PC-3 (cell line): ENCODE measurements around the gene TPST2. TPM values are rescaled to one million over a fixed set of nuclear protein-coding genes. Genes with fewer than 3 reads are reported as not detected.

Experiments used
- ATAC-seq: fragments of 200-7000 bp; cut with Tn5 transposase; 2 replicates; pipeline ENCODE4 v1.9.1; 2020; ENCODE audit warnings: mild to moderate bottlenecking, moderate library complexity
- BruUV-seq: library from RNA; stranded (reverse); fragments of 400-500 nt; replicated peaks from 2 replicates; lab custom pipeline; 2021; lab: Mats Ljungman, UMichigan
- CTCF ChIA-PET: fragments of 300-600 bp; sonication (Branson Sonifier 250); formaldehyde crosslinking; loops from one replicate; lab custom pipeline; 2022; ENCODE audit warnings: antibody characterized with exemption; lab: Charles Lee
- POLR2A ChIA-PET: fragments of 300-600 bp; sonication (Branson Sonifier 250); formaldehyde crosslinking; loops from one replicate; lab custom pipeline; 2022; ENCODE audit warnings: antibody characterized with exemption; ENCODE audit not compliant: unreplicated experiment; lab: Charles Lee
- DNase-seq: peaks from one replicate; pipeline ENCODE4 v3.0.0-alpha.2; 2015
- H2AFZ ChIP-seq: fragments of 300-600 bp; sonication (generic); 2 replicates; pipeline ENCODE4 v1.6.0; 2016; ENCODE audit warnings: antibody characterized with exemption, low read length
- H3F3A ChIP-seq: fragments of 300-600 bp; sonication (generic); one replicate; pipeline ENCODE4 v1.6.0; 2017; ENCODE audit warnings: antibody characterized with exemption, low read length, control low read depth, mild to moderate bottlenecking; ENCODE audit not compliant: unreplicated experiment
- H3K27ac ChIP-seq: fragments of 300-600 bp; sonication (generic); 2 replicates; pipeline ENCODE4 v1.5.1; 2016; ENCODE audit warnings: mild to moderate bottlenecking, low read length
- H3K27me3 ChIP-seq: fragments of 300-600 bp; sonication (generic); 2 replicates; pipeline ENCODE4 v1.6.1; 2016; ENCODE audit warnings: low read length, mixed read lengths
- H3K36me3 ChIP-seq: fragments of 300-600 bp; sonication (generic); 2 replicates; pipeline ENCODE4 v1.6.1; 2016; ENCODE audit warnings: low read depth, mixed run types, low read length, mixed read lengths
- H3K4me1 ChIP-seq: fragments of 300-600 bp; sonication (generic); 2 replicates; pipeline ENCODE4 v1.5.1; 2016; ENCODE audit warnings: low read length; ENCODE audit not compliant: insufficient read depth
- H3K4me2 ChIP-seq: fragments of 300-600 bp; sonication (generic); 2 replicates; pipeline ENCODE4 v1.6.0; 2016; ENCODE audit warnings: low read length
- H3K4me3 ChIP-seq: fragments of 300-600 bp; sonication (generic); 2 replicates; pipeline ENCODE4 v1.5.1; 2016; ENCODE audit warnings: mild to moderate bottlenecking, low read length, mixed read lengths
- H3K79me2 ChIP-seq: fragments of 300-600 bp; sonication (generic); 2 replicates; pipeline ENCODE4 v1.6.1; 2017; ENCODE audit warnings: low read length, mixed read lengths
- H3K9ac ChIP-seq: fragments of 300-600 bp; sonication (generic); 2 replicates; pipeline ENCODE4 v1.6.0; 2016; ENCODE audit warnings: mild to moderate bottlenecking, low read length
- H3K9me2 ChIP-seq: fragments of 300-600 bp; sonication (generic); replicated peaks from 2 replicates; pipeline ENCODE4 v1.6.1; 2016; ENCODE audit warnings: mixed run types, low read length, mixed read lengths
- H3K9me3 ChIP-seq: fragments of 300-600 bp; sonication (generic); 2 replicates; pipeline ENCODE4 v1.6.1; 2016; ENCODE audit warnings: low read length, mixed read lengths
- H4K20me1 ChIP-seq: fragments of 300-600 bp; sonication (generic); 2 replicates; pipeline ENCODE4 v1.6.1; 2016; ENCODE audit warnings: low read length, mixed read lengths
- EZH2 ChIP-seq: fragments of 300-600 bp; sonication (generic); IDR thresholded peaks from one replicate; pipeline ENCODE4 v1.6.1; 2017; ENCODE audit warnings: antibody characterized with exemption, mild to moderate bottlenecking, low read length; ENCODE audit not compliant: unreplicated experiment
- EZH2phosphoT487 ChIP-seq: fragments of 300-600 bp; sonication (generic); IDR thresholded peaks from 2 replicates; pipeline ENCODE4 v1.6.1; 2018; ENCODE audit warnings: mild to moderate bottlenecking, antibody characterized with exemption, low read length, borderline replicate concordance
- intact Hi-C: fragments of 100-400 bp; cut with micrococcal nuclease; formaldehyde crosslinking; loops from 2 replicates; pipeline ENCODE4 v1.9.0; 2023
- total RNA-seq: library from RNA; depleted of rRNA; stranded (reverse); fragments of >200 nt; gene quantifications from 2 replicates; pipeline ENCODE4 v1.2.3, GENCODE V29; 2014
- TF ChIP-seq, protein P1 (sequence below): fragments of 300-600 bp; sonication (generic); conservative IDR thresholded peaks from 2 replicates; pipeline ENCODE4 v1.5.1; 2017; ENCODE audit warnings: antibody characterized with exemption, low read depth, mild to moderate bottlenecking, low read length

Gene TPST2
- total RNA-seq, 1 experiment from 2014 or later: 8.1 TPM

- no peaks in the 10 kb centered on the region for H3K4me1 ChIP-seq
- no peak for DNase-seq
- no peak overlapping the region for H3K27ac ChIP-seq
- BruUV-seq: no TSS peak
- no peaks in the 10 kb centered on the region for H3K9me3 ChIP-seq
- POLR2A ChIA-PET: no interaction called here
- no peak overlapping the region for H3K4me3 ChIP-seq
- no peak overlapping the region for H2AFZ ChIP-seq
- H3F3A ChIP-seq: no peaks in the 10 kb centered on the region
- CTCF ChIA-PET: no interaction called here
- no peak for ATAC-seq
- no peak for TF ChIP-seq EZH2phosphoT487
- TF ChIP-seq, protein P1, sequence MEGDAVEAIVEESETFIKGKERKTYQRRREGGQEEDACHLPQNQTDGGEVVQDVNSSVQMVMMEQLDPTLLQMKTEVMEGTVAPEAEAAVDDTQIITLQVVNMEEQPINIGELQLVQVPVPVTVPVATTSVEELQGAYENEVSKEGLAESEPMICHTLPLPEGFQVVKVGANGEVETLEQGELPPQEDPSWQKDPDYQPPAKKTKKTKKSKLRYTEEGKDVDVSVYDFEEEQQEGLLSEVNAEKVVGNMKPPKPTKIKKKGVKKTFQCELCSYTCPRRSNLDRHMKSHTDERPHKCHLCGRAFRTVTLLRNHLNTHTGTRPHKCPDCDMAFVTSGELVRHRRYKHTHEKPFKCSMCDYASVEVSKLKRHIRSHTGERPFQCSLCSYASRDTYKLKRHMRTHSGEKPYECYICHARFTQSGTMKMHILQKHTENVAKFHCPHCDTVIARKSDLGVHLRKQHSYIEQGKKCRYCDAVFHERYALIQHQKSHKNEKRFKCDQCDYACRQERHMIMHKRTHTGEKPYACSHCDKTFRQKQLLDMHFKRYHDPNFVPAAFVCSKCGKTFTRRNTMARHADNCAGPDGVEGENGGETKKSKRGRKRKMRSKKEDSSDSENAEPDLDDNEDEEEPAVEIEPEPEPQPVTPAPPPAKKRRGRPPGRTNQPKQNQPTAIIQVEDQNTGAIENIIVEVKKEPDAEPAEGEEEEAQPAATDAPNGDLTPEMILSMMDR: no peak
- TF ChIP-seq EZH2: no peak
- intact Hi-C loops: no loop called here
- H3K4me2 ChIP-seq: no peak overlapping the region
- no peak overlapping the region for H3K9ac ChIP-seq
- H3K36me3 ChIP-seq: no peaks in the 10 kb centered on the region
- no peaks in the 10 kb centered on the region for H3K9me2 ChIP-seq
- no peaks in the 10 kb centered on the region for H4K20me1 ChIP-seq
- no peaks in the 10 kb centered on the region for H3K79me2 ChIP-seq
- H3K27me3 ChIP-seq: no peaks in the 10 kb centered on the region
Observed at GRCh38 chr22:26561756-26562417, 28.0 kb downstream of the TPST2 start.

DNA sequence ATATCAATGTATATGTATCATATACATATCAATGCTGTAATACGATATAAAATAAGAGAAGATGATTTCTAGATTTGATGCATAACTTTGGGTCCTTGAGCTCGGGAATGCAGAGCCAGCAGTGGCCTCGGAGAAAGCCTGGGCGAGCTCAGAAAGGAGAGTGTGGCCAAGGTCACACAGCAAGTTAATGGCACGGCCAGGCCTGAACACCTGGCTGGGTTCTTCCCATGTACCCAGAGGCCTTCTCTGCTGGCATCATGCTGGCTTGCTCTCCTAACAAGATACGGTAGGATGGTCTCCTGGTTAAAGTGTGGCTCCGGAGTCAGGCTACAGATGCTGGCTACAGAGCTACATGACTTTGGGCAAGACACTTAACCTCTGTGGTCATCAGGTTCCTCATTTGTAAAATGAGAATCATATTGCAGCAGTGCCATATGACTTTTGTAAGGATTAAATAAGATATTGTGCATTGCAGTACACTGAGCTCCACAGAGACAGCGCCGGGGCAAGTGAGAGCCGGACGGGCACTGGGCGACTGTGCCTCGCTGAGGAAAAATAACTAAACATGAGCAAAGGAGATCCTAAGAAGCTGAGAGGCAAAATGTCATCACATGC lies 29.9 kb downstream of the TPST2 start:
- intact Hi-C loops: no loop called here
- ChIA-PET CTCF (no interaction called here), POLR2A (no interaction called here)
- BruUV-seq: no TSS peak
- Histone ChIP-seq H3K4me3 (no peak overlapping the region), H2AFZ (no peak overlapping the region), H3K27ac (no peak overlapping the region), H3F3A (no peaks in the 10 kb centered on the region), H4K20me1 (no peaks in the 10 kb centered on the region), H3K4me2 (no peak overlapping the region), H3K4me1 (no peaks in the 10 kb centered on the region), H3K79me2 (no peaks in the 10 kb centered on the region), H3K9me3 (no peaks in the 10 kb centered on the region), H3K27me3 (no peaks in the 10 kb centered on the region), H3K9me2 (no peaks in the 10 kb centered on the region), H3K36me3 (no peaks in the 10 kb centered on the region), H3K9ac (no peak overlapping the region)
- TF ChIP-seq EZH2phosphoT487 (no peak), EZH2 (no peak)
- TF ChIP-seq, protein P1: no peak
- no peak for ATAC-seq
- DNase-seq: no peak
